GM12878 (cell line): ENCODE data around the gene PTPN2. TPM values are rescaled to one million over a fixed set of nuclear protein-coding genes. Genes with fewer than 3 reads are reported as not detected.

Source experiments
- ATAC-seq: fragments of 200-7000 bp; cut with Tn5 transposase; 3 replicates; pipeline ENCODE4 v1.9.1; 2020; ENCODE audit warnings: mild to moderate bottlenecking, moderate library complexity
- BruUV-seq: library from RNA; stranded (reverse); fragments of 400-500 nt; replicated peaks from 2 replicates; lab custom pipeline; 2021; lab: Mats Ljungman, UMichigan
- CTCF ChIA-PET: fragments of 300-600 bp; sonication (Branson Sonifier 250); formaldehyde crosslinking; extraction: SDS; loops from one replicate; lab custom pipeline; 2021; ENCODE audit warnings: inconsistent platforms; lab: Yijun Ruan, JAX
- POLR2A ChIA-PET: fragments of 350-600 bp; formaldehyde crosslinking; extraction: SDS; loops from one replicate; lab custom pipeline; 2021; ENCODE audit warnings: inconsistent platforms; lab: Charles Lee
- RAD21 ChIA-PET: fragments of 300-600 bp; sonication (Branson Sonifier 250); formaldehyde crosslinking; loops from one replicate; lab custom pipeline; 2023; ENCODE audit warnings: antibody characterized with exemption; ENCODE audit not compliant: unreplicated experiment; lab: Charles Lee
- SMC1A ChIA-PET: fragments of 300-600 bp; sonication (Branson Sonifier 250); formaldehyde crosslinking; loops from one replicate; lab custom pipeline; 2023; ENCODE audit not compliant: unreplicated experiment, uncharacterized antibody; lab: Charles Lee
- DNase-seq: peaks from one replicate; pipeline ENCODE4 v3.0.0-alpha.2; 2011; ENCODE audit warnings: low read depth, low spot score
- FAIRE-seq: peaks from 3 replicates; lab custom pipeline; 2011; peaks lifted over from hg19 to GRCh38; lab: Jason Lieb, UNC
- H2AFZ ChIP-seq: 2 replicates; pipeline ENCODE4 v1.6.0; 2011; ENCODE audit warnings: low read depth, low read length, control low read depth; ENCODE audit not compliant: control insufficient read depth
- H3K27ac ChIP-seq: 2 replicates; pipeline ENCODE4 v1.5.1; 2011; ENCODE audit warnings: control low read depth; ENCODE audit not compliant: control insufficient read depth, insufficient read depth
- H3K27me3 ChIP-seq, 2 experiments: replicated peaks in 1 of 2; 2 replicates each; pipeline versions ENCODE4 v1.6.0 to v1.6.1; 2011; ENCODE audit warnings: low read length in 1 of 2; ENCODE audit not compliant: control insufficient read depth in 2 of 2, insufficient read depth in 2 of 2
- H3K36me3 ChIP-seq, 2 experiments: 2 replicates each; pipeline ENCODE4 v1.5.1; 2011; ENCODE audit warnings: low read length in 1 of 2; ENCODE audit not compliant: control insufficient read depth in 2 of 2, insufficient read depth in 2 of 2
- H3K4me1 ChIP-seq: 2 replicates; pipeline ENCODE4 v1.6.1; 2011; ENCODE audit warnings: mild to moderate bottlenecking, low read length, moderate library complexity, mixed read lengths; ENCODE audit not compliant: control insufficient read depth, insufficient read depth
- H3K4me2 ChIP-seq: 2 replicates; pipeline ENCODE4 v1.6.0; 2011; ENCODE audit warnings: control low read depth; ENCODE audit not compliant: control insufficient read depth, insufficient read depth
- H3K4me3 ChIP-seq: fragments of 200-600 bp; sonication (generic); 2 replicates; pipeline ENCODE4 v1.5.1; 2016
- H3K79me2 ChIP-seq: 2 replicates; pipeline ENCODE4 v1.6.0; 2011; ENCODE audit warnings: low read length; ENCODE audit not compliant: control insufficient read depth, insufficient read depth
- H3K9ac ChIP-seq: 2 replicates; pipeline ENCODE4 v1.8.0; 2011; ENCODE audit warnings: low read length, control low read depth, mixed read lengths; ENCODE audit not compliant: control insufficient read depth, insufficient read depth
- H3K9me3 ChIP-seq: replicated peaks from 3 replicates; pipeline ENCODE4 v1.5.1; 2011; ENCODE audit warnings: mild to moderate bottlenecking, low read length; ENCODE audit not compliant: control insufficient read depth, insufficient read depth
- H4K20me1 ChIP-seq: 2 replicates; pipeline ENCODE4 v1.6.0; 2011; ENCODE audit not compliant: control insufficient read depth, insufficient read depth
- ATF2 ChIP-seq: IDR thresholded peaks from 2 replicates; pipeline ENCODE4 v1.6.1; 2012; ENCODE audit warnings: low read length, inconsistent platforms
- EED ChIP-seq: sonication (generic); IDR thresholded peaks from 2 replicates; pipeline ENCODE4 v1.6.1; 2016; ENCODE audit warnings: antibody characterized with exemption, low read depth
- HSF1 ChIP-seq: fragments of 150-350 bp; IDR thresholded peaks from 2 replicates; pipeline ENCODE4 v1.6.1; 2014; ENCODE audit warnings: mild to moderate bottlenecking, low read depth, low read length
- JUND ChIP-seq: IDR thresholded peaks from 2 replicates; pipeline ENCODE4 v1.6.1; 2012; ENCODE audit warnings: low read depth, mild to moderate bottlenecking, low read length, improper control_type of control experiment, moderate library complexity
- PAX5 ChIP-seq: IDR thresholded peaks from 2 replicates; pipeline ENCODE4 v1.6.1; 2011; ENCODE audit warnings: low read depth, low read length, borderline replicate concordance
- SUPT20H ChIP-seq: IDR thresholded peaks from 2 replicates; pipeline ENCODE4 v1.6.1; 2011; ENCODE audit warnings: low read depth, mild to moderate bottlenecking, low read length, moderate library complexity, borderline replicate concordance; ENCODE audit not compliant: control insufficient read depth
- ZBTB40 ChIP-seq: fragments of 450-650 bp; IDR thresholded peaks from 2 replicates; pipeline ENCODE4 v1.6.1; 2016; ENCODE audit warnings: mild to moderate bottlenecking, moderate library complexity, borderline replicate concordance
- WGBS: methylation state at CpG from one replicate; pipeline ENCODE4 v1.1.6; 2016; ENCODE audit warnings: low lambda C conversion rate; ENCODE audit not compliant: insufficient replicate concordance, insufficient coverage; ENCODE audit errors: missing lambda C conversion rate; 5-methylcytosine and 5-hydroxymethylcytosine counted together
- in situ Hi-C: fragments of 300-500 bp; cut with MboI; formaldehyde crosslinking; loops from 9 replicates; pipeline ENCODE4 v1.14.3; 2018; ENCODE audit warnings: mixed read lengths
- intact Hi-C: fragments of 100-400 bp; cut with micrococcal nuclease; formaldehyde crosslinking; loops from one replicate; pipeline ENCODE4 v1.14.2; 2022; ENCODE audit not compliant: unreplicated experiment
- polyA plus RNA-seq, 11 experiments: library from polyadenylated mRNA; depleted of rRNA in 4 of 11; unstranded in 6 of 11; stranded (reverse) in 5 of 11; fragments of >200 nt; fragmentation: Nextera tagmentation in 4 of 11; fragmentation: Illumina TruSeq in 1 of 11; extraction: Ambion mirVana in 4 of 11; extraction: Trizol in 1 of 11; gene quantifications; 1 replicate in 1 of 11; 2 replicates in 10 of 11; pipeline versions ENCODE4 v1.2.1 to v1.2.3, GENCODE V29; 2011 to 2016; ENCODE audit warnings: inconsistent platforms in 2 of 11, missing spikeins in 2 of 11, low read depth in 1 of 11
- total RNA-seq, 4 experiments: library from RNA; depleted of rRNA in 3 of 4; stranded (reverse); fragments of >200 nt in 3 of 4; fragmentation: Illumina TruSeq in 1 of 4; extraction: Trizol in 1 of 4; gene quantifications; 2 replicates each; pipeline versions ENCODE4 v1.2.1 to v1.2.3, GENCODE V29; 2013 to 2021

Gene PTPN2
- total and polyA plus RNA-seq, 10 of the 15 experiments (the other 5 are each of a cell fraction or from before 2014, with no cell fraction given), result 46.5 to 86.7 (median 64.6) TPM

GRCh38 chr18:12749121-12749520 is 134.9 kb downstream of the PTPN2 start:
- POLR2A ChIA-PET, result no interaction called here
- H2AFZ ChIP-seq, result no peak overlapping the region
- no peaks in the 10 kb centered on the region for H3K27me3 ChIP-seq
- DNase-seq (no peak), ATAC-seq (no peak), FAIRE-seq (no peak)
- WGBS, result 66% methylated on average over 13 of the region's 13 CpGs
- RAD21 ChIA-PET, result interaction anchor here (0.8 to 2.2 kb wide), 2 partner anchors 22 to 146 kb away, joined by 3 to 8 read pairs; no protein-coding TSS in a partner anchor
- BruUV-seq, result no TSS peak
- no peak overlapping the region for H3K9ac ChIP-seq
- no peak overlapping the region for H3K4me2 ChIP-seq
- peaks cover 10% of the 10 kb centered on the region for H3K4me1 ChIP-seq
- no peak overlapping the region for H3K4me3 ChIP-seq
- in situ Hi-C loops, result no loop called here
- H3K9me3 ChIP-seq, result no peaks in the 10 kb centered on the region
- no peaks in the 10 kb centered on the region for H3K36me3 ChIP-seq
- TF ChIP-seq EED (no peak), ZBTB40 (no peak), SUPT20H (no peak), ATF2 (no peak), PAX5 (no peak), JUND (no peak), HSF1 (no peak)
- intact Hi-C loops, result no loop called here
- no peaks in the 10 kb centered on the region for H3K79me2 ChIP-seq
- no peak overlapping the region for H3K27ac ChIP-seq
- H4K20me1 ChIP-seq, result no peaks in the 10 kb centered on the region
- CTCF ChIA-PET, result interaction anchor here (1.6 to 2.8 kb wide), 5 partner anchors 22 to 185 kb away, joined by 5 to 8 read pairs (median 8); no protein-coding TSS in a partner anchor
- SMC1A ChIA-PET, result interaction anchor here (1.1 to 2.9 kb wide), 5 partner anchors 10 to 411 kb away, joined by 3 to 6 read pairs (median 4); no protein-coding TSS in a partner anchor
